HCT116 (cell line): ENCODE results near the gene NELL1. TPM values are rescaled to one million over a fixed set of nuclear protein-coding genes. Genes with fewer than 3 reads are reported as not detected.

ENCODE experiments used
- ATAC-seq: fragments of 200-7000 bp; cut with Tn5 transposase; 2 replicates; pipeline ENCODE4 v1.9.1; 2020; ENCODE audit warnings: mild to moderate bottlenecking, moderate library complexity
- BruUV-seq: library from RNA; stranded (reverse); fragments of 400-500 nt; replicated peaks from 2 replicates; lab custom pipeline; 2021; lab: Mats Ljungman, UMichigan
- CTCF ChIA-PET: fragments of 300-600 bp; sonication (Branson Sonifier 250); formaldehyde crosslinking; loops from one replicate; lab custom pipeline; 2021; ENCODE audit warnings: antibody characterized with exemption; lab: Charles Lee
- POLR2A ChIA-PET: fragments of 300-600, 350-600 bp; sonication (Branson Sonifier 250); formaldehyde crosslinking; loops from one replicate; lab custom pipeline; 2021; ENCODE audit warnings: antibody characterized with exemption; lab: Charles Lee
- RAD21 ChIA-PET, 2 experiments: fragments of 300-600 bp; sonication (Branson Sonifier 250); formaldehyde crosslinking; loops; one replicate each; lab custom pipeline; 2023; ENCODE audit warnings: low total read pairs in 2 of 2; ENCODE audit not compliant: uncharacterized antibody in 2 of 2, unreplicated experiment in 2 of 2, low non-redundant PET in 1 of 2; lab: Charles Lee
- DNase-seq: peaks from one replicate; pipeline ENCODE4 v3.0.0-alpha.2; 2010; ENCODE audit warnings: low read depth, low spot score
- H2AFZ ChIP-seq: fragments of 200-600 bp; shearing (Covaris generic), sonication (generic); 2 replicates; pipeline ENCODE4 v1.6.1; 2017; ENCODE audit warnings: low read depth, mixed run types, mixed read lengths, antibody characterized with exemption, low read length; ENCODE audit not compliant: poor library complexity, severe bottlenecking
- H3K27ac ChIP-seq: 2 replicates; pipeline ENCODE4 v1.5.1; 2012; ENCODE audit warnings: low read depth, low read length
- H3K27me3 ChIP-seq: fragments of 200-600 bp; sonication (generic); 2 replicates; pipeline ENCODE4 v1.6.1; 2016; ENCODE audit warnings: mixed run types, low read length, mixed read lengths; ENCODE audit not compliant: insufficient read depth
- H3K36me3 ChIP-seq, 2 experiments: fragments of 200-500 bp in 1 of 2; fragments of 200-600 bp in 1 of 2; sonication (Bioruptor generic) in 1 of 2; sonication (generic) in 1 of 2; 2 replicates each; pipeline versions ENCODE4 v1.5.1 to v1.6.1; 2014 to 2016; ENCODE audit warnings: low read length in 2 of 2, inconsistent platforms in 1 of 2, mixed read lengths in 1 of 2, mixed run types in 1 of 2; ENCODE audit not compliant: insufficient read depth in 2 of 2, control insufficient read depth in 1 of 2
- H3K4me1 ChIP-seq, 2 experiments: fragments of 200-600 bp in 1 of 2; sonication (generic) in 1 of 2; 2 replicates each; pipeline versions ENCODE4 v1.5.1 to v1.6.1; 2012 to 2017; ENCODE audit warnings: low read length in 2 of 2, inconsistent platforms in 1 of 2, mild to moderate bottlenecking in 1 of 2, mixed read lengths in 1 of 2, mixed run types in 1 of 2, moderate library complexity in 1 of 2; ENCODE audit not compliant: insufficient read depth in 2 of 2, control insufficient read depth in 1 of 2
- H3K4me2 ChIP-seq: fragments of 200-600 bp; sonication (generic); 2 replicates; pipeline ENCODE4 v1.6.1; 2017; ENCODE audit warnings: mixed run types, low read length, mixed read lengths
- H3K4me3 ChIP-seq, 2 experiments: fragments of 200-600 bp in 1 of 2; sonication (generic) in 1 of 2; replicated peaks in 1 of 2; 2 replicates each; pipeline ENCODE4 v1.5.1; 2011 to 2016; ENCODE audit warnings: low read length in 2 of 2, control low read depth in 1 of 2, low read depth in 1 of 2, mild to moderate bottlenecking in 1 of 2, mixed read lengths in 1 of 2, mixed run types in 1 of 2
- H3K79me2 ChIP-seq: fragments of 200-600 bp; sonication (generic); 2 replicates; pipeline ENCODE4 v1.6.1; 2017; ENCODE audit warnings: mild to moderate bottlenecking, mixed run types, low read length, moderate library complexity, mixed read lengths; ENCODE audit not compliant: insufficient read depth
- H3K9ac ChIP-seq: fragments of 200-600 bp; sonication (generic); 2 replicates; pipeline ENCODE4 v1.6.1; 2016; ENCODE audit warnings: low read length, mixed read lengths
- H3K9me2 ChIP-seq: fragments of 200-600 bp; sonication (generic), shearing (Covaris generic); 2 replicates; pipeline ENCODE4 v1.6.1; 2017; ENCODE audit warnings: mixed run types, mild to moderate bottlenecking, moderate library complexity; ENCODE audit not compliant: insufficient read depth
- H3K9me3 ChIP-seq, 2 experiments: fragments of 200-500 bp in 1 of 2; fragments of 200-600 bp in 1 of 2; sonication (Bioruptor generic) in 1 of 2; sonication (generic) in 1 of 2; 2 replicates each; pipeline ENCODE4 v1.6.1; 2014 to 2017; ENCODE audit warnings: low read length in 2 of 2, mixed read lengths in 2 of 2, inconsistent platforms in 1 of 2, low read depth in 1 of 2, mild to moderate bottlenecking in 1 of 2, mixed run types in 1 of 2, moderate library complexity in 1 of 2; ENCODE audit not compliant: control insufficient read depth in 1 of 2, insufficient read depth in 1 of 2
- H4K20me1 ChIP-seq: fragments of 200-600 bp; sonication (generic), shearing (Covaris generic); 2 replicates; pipeline ENCODE4 v1.6.1; 2017; ENCODE audit warnings: mixed run types, mild to moderate bottlenecking, moderate library complexity; ENCODE audit not compliant: insufficient read depth
- ATF3 ChIP-seq: IDR thresholded peaks from 2 replicates; pipeline ENCODE4 v1.6.1; 2012
- CBX3 ChIP-seq: IDR thresholded peaks from 2 replicates; pipeline ENCODE4 v1.6.1; 2012; ENCODE audit warnings: low read depth
- CEBPB ChIP-seq: IDR thresholded peaks from 2 replicates; pipeline ENCODE4 v1.6.1; 2012; ENCODE audit warnings: low read depth
- CTCF ChIP-seq, 3 experiments: fragments of 200-600 bp in 1 of 3; sonication (generic) in 1 of 3; IDR thresholded peaks in 2 of 3; conservative IDR thresholded peaks in 1 of 3; 2 replicates each; pipeline ENCODE4 v1.5.1; 2012 to 2017; ENCODE audit warnings: low read depth in 2 of 3, low read length in 2 of 3, antibody characterized with exemption in 1 of 3, borderline replicate concordance in 1 of 3, control low read depth in 1 of 3, mild to moderate bottlenecking in 1 of 3, mixed read lengths in 1 of 3, mixed run types in 1 of 3, moderate library complexity in 1 of 3; ENCODE audit not compliant: insufficient read depth in 1 of 3
- ELF1 ChIP-seq: IDR thresholded peaks from 2 replicates; pipeline ENCODE4 v1.6.1; 2012; ENCODE audit warnings: low read depth, borderline replicate concordance
- EZH2 ChIP-seq: fragments of 200-600 bp; sonication (generic); IDR thresholded peaks from 2 replicates; pipeline ENCODE4 v1.6.1; 2017; ENCODE audit warnings: antibody characterized with exemption, mixed run types
- EZH2phosphoT487 ChIP-seq: fragments of 200-600 bp; IDR thresholded peaks from 2 replicates; pipeline ENCODE4 v1.6.1; 2018; ENCODE audit warnings: antibody characterized with exemption, borderline replicate concordance
- FOSL1 ChIP-seq: IDR thresholded peaks from 2 replicates; pipeline ENCODE4 v1.6.1; 2012; ENCODE audit warnings: low read depth
- JUND ChIP-seq: IDR thresholded peaks from 2 replicates; pipeline ENCODE4 v1.6.1; 2012
- MAX ChIP-seq: IDR thresholded peaks from 2 replicates; pipeline ENCODE4 v1.6.1; 2012
- POLR2AphosphoS5 ChIP-seq: IDR thresholded peaks from 2 replicates; pipeline ENCODE4 v1.6.1; 2011; ENCODE audit warnings: mild to moderate bottlenecking, low read depth, low read length, moderate library complexity
- SIN3A ChIP-seq: IDR thresholded peaks from 2 replicates; pipeline ENCODE4 v1.6.1; 2012; ENCODE audit warnings: low read depth
- SP1 ChIP-seq: IDR thresholded peaks from 2 replicates; pipeline ENCODE4 v1.6.1; 2012; ENCODE audit warnings: low read depth
- SRF ChIP-seq: IDR thresholded peaks from 2 replicates; pipeline ENCODE4 v1.6.1; 2012; ENCODE audit warnings: low read depth
- TCF7L2 ChIP-seq: IDR thresholded peaks from 2 replicates; pipeline ENCODE4 v1.7.0; 2011; ENCODE audit warnings: borderline replicate concordance, inconsistent platforms; ENCODE audit not compliant: insufficient read depth, insufficient read length; ENCODE audit errors: extremely low read depth
- YY1 ChIP-seq: IDR thresholded peaks from 2 replicates; pipeline ENCODE4 v1.6.1; 2011; ENCODE audit warnings: low read length, low read depth, moderate library complexity, mild to moderate bottlenecking; ENCODE audit not compliant: insufficient replicate concordance; ENCODE audit errors: extremely low read depth
- ZFX ChIP-seq: fragments of 450-650 bp; IDR thresholded peaks from 2 replicates; pipeline ENCODE4 v1.6.1; 2017
- ZNF274 ChIP-seq: fragments of 200-500 bp; sonication (Bioruptor generic); IDR thresholded peaks from 2 replicates; pipeline ENCODE4 v1.6.1; 2014; ENCODE audit warnings: mild to moderate bottlenecking, low read depth, low read length, inconsistent platforms
- intact Hi-C: fragments of 100-400 bp; cut with micrococcal nuclease; formaldehyde crosslinking; loops from 2 replicates; pipeline ENCODE4 v1.10.0; 2022
- total RNA-seq: library from RNA; stranded (reverse); gene quantifications from one replicate; pipeline ENCODE4 v1.2.1, GENCODE V29; 2021; ENCODE audit not compliant: unreplicated experiment
- TF ChIP-seq, protein P1 (sequence below): IDR thresholded peaks from 2 replicates; pipeline ENCODE4 v1.6.1; 2012; ENCODE audit warnings: low read depth

NELL1 gene
- total RNA-seq, 1 experiment from 2014 or later, result not detected

GRCh38 chr11:21059879-21060278 lies 390.5 kb downstream of the NELL1 start:
- no peaks in the 10 kb centered on the region for H3K79me2 ChIP-seq
- no peak overlapping the region for H2AFZ ChIP-seq
- ChIA-PET POLR2A (no interaction called here), RAD21 (no interaction called here), CTCF (no interaction called here)
- H3K4me3 ChIP-seq, result no peak overlapping the region
- H3K4me1 ChIP-seq, result no peaks in the 10 kb centered on the region
- no peaks in the 10 kb centered on the region for H3K36me3 ChIP-seq
- no peak for TF ChIP-seq CTCF (IDR thresholded peaks at IDR 0.05 in 2 of 3, conservative IDR thresholded peaks at IDR 0.05 in 1 of 3; ENCODE audit: borderline replicate concordance in 1 of 3, insufficient read depth in 1 of 3, low read depth in 2 of 3, low read length in 2 of 3)
- TF ChIP-seq, protein P1, sequence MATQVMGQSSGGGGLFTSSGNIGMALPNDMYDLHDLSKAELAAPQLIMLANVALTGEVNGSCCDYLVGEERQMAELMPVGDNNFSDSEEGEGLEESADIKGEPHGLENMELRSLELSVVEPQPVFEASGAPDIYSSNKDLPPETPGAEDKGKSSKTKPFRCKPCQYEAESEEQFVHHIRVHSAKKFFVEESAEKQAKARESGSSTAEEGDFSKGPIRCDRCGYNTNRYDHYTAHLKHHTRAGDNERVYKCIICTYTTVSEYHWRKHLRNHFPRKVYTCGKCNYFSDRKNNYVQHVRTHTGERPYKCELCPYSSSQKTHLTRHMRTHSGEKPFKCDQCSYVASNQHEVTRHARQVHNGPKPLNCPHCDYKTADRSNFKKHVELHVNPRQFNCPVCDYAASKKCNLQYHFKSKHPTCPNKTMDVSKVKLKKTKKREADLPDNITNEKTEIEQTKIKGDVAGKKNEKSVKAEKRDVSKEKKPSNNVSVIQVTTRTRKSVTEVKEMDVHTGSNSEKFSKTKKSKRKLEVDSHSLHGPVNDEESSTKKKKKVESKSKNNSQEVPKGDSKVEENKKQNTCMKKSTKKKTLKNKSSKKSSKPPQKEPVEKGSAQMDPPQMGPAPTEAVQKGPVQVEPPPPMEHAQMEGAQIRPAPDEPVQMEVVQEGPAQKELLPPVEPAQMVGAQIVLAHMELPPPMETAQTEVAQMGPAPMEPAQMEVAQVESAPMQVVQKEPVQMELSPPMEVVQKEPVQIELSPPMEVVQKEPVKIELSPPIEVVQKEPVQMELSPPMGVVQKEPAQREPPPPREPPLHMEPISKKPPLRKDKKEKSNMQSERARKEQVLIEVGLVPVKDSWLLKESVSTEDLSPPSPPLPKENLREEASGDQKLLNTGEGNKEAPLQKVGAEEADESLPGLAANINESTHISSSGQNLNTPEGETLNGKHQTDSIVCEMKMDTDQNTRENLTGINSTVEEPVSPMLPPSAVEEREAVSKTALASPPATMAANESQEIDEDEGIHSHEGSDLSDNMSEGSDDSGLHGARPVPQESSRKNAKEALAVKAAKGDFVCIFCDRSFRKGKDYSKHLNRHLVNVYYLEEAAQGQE, result no peak
- no peak for TF ChIP-seq POLR2AphosphoS5
- no peak for TF ChIP-seq SP1
- TF ChIP-seq MAX, result no peak
- no peak for TF ChIP-seq SRF
- no peak for TF ChIP-seq EZH2phosphoT487
- TF ChIP-seq FOSL1, result no peak
- TF ChIP-seq EZH2, result no peak
- TF ChIP-seq CEBPB, result no peak
- TF ChIP-seq JUND, result no peak
- TF ChIP-seq ZNF274, result no peak
- TF ChIP-seq TCF7L2, result no peak
- no peak for TF ChIP-seq YY1
- TF ChIP-seq SIN3A, result no peak
- no peak for TF ChIP-seq ELF1
- TF ChIP-seq ZFX, result no peak
- TF ChIP-seq CBX3, result no peak
- no peak for TF ChIP-seq ATF3
- intact Hi-C loops, result no loop called here
- ATAC-seq (no peak), DNase-seq (no peak)
- no peak overlapping the region for H3K4me2 ChIP-seq
- H4K20me1 ChIP-seq, result no peaks in the 10 kb centered on the region
- H3K27me3 ChIP-seq, result no peaks in the 10 kb centered on the region
- no peak overlapping the region for H3K27ac ChIP-seq
- H3K9me3 ChIP-seq, result peaks cover 10 to 24% of the 10 kb centered on the region in 2 experiments; a peak in 2 of 4 replicates
- no peaks in the 10 kb centered on the region for H3K9me2 ChIP-seq
- no TSS peak for BruUV-seq
- no peak overlapping the region for H3K9ac ChIP-seq
